ENCODE measurements around the gene FARP1. TPM values are rescaled to one million over a fixed set of nuclear protein-coding genes. Genes with fewer than 3 reads are reported as not detected.
A peak's percentile ranks its signal among the peaks of the same experiment; 100 is the strongest.

Gene FARP1
- total and polyA plus RNA-seq, 2 of the 13 experiments (the other 11 are each of a cell fraction or from before 2014, with no cell fraction given), result 70.6 to 126 TPM

DNA sequence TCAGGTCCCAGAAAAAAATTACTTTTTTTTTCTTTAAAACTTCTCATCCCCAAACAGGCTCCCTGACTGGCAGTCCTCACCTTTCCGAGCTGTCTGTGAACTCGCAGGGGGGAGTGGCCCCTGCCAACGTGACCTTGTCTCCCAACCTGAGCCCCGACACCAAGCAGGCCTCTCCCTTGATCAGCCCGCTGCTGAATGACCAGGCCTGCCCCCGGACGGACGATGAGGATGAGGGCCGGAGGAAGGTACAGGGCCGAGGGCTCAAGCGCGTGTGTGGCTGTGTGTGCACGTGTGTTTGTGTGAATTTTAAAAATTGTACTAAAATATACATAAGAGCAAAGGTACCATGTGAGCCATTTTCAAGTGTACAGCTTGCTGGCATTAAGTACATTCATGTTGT is 266.4 kb downstream of the FARP1 start:
- POLR2A ChIA-PET, result no interaction called here
- in situ Hi-C loops (cut with HindIII; ENCODE audit: extremely low pct_ligation_motif_present, low pct_unique_long_range_greater_than_20kb), result no loop called here
- CTCF ChIA-PET (ENCODE audit: low intra/inter-chr PET ratio, low total read pairs), result no interaction called here
- H3K27me3 ChIP-seq (ENCODE audit: control insufficient read depth in 1 of 2, insufficient read depth in 2 of 2, low read length in 2 of 2), result no peaks in the 10 kb centered on the region
- DNase-seq (ENCODE audit: low spot score) (no peak), ATAC-seq (no peak), FAIRE-seq (no peak)
- TF ChIP-seq POLR2G (IDR thresholded peaks at IDR 0.05; ENCODE audit: low read depth, low read length) (0 out of 2 replicates have a peak, but pooled peaks have one; percentile 9), AGO2 (optimal IDR thresholded peaks at IDR 0.05; ENCODE audit: low read depth, low read length) (peak; percentile 74), RARA (CRISPR knock-in tag; IDR thresholded peaks at IDR 0.05) (no peak)
- TF ChIP-seq, protein P1, sequence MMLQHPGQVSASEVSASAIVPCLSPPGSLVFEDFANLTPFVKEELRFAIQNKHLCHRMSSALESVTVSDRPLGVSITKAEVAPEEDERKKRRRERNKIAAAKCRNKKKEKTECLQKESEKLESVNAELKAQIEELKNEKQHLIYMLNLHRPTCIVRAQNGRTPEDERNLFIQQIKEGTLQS (CRISPR knock-in tag; IDR thresholded peaks at IDR 0.05), result no peak
- 98% methylated on average over 13 of the region's 13 CpGs for WGBS (ENCODE audit: low lambda C conversion rate)
- H3K4me2 ChIP-seq (ENCODE audit: low read depth, low read length), result no peak overlapping the region
- intact Hi-C loops (cut with micrococcal nuclease; ENCODE audit: unreplicated experiment), result loop anchor here (10.0 kb wide), 1 partner anchor 264 kb away; the partner anchor contains the start of gene FARP1
- H3K4me3 ChIP-seq (replicated peaks in 1 of 3; ENCODE audit: insufficient read depth in 1 of 3, low read depth in 2 of 3, low read length in 3 of 3), result no peak overlapping the region
- no peaks in the 10 kb centered on the region for H3K79me2 ChIP-seq (ENCODE audit: insufficient read depth, low read length)
- H3K9ac ChIP-seq (ENCODE audit: insufficient read depth, low read depth, low read length), result no peak overlapping the region
- H2AFZ ChIP-seq (ENCODE audit: low read length), result no peak overlapping the region
- no peaks in the 10 kb centered on the region for H4K20me1 ChIP-seq (ENCODE audit: insufficient read depth, low read length)
- no TSS peak for BruUV-seq (replicated peaks)
- H3K36me3 ChIP-seq (replicated peaks in 1 of 2; ENCODE audit: control insufficient read depth in 1 of 2, insufficient read depth in 2 of 2, low read length in 2 of 2), result peaks cover 19 to 67% of the 10 kb centered on the region in 2 experiments
- H3K27ac ChIP-seq (ENCODE audit: extremely low read length, insufficient read depth, low read length), result no peak overlapping the region
- H3K4me1 ChIP-seq (ENCODE audit: insufficient read depth, low read length), result peaks cover 22% of the 10 kb centered on the region
- no peaks in the 10 kb centered on the region for H3K9me3 ChIP-seq (ENCODE audit: low read length)

DNA sequence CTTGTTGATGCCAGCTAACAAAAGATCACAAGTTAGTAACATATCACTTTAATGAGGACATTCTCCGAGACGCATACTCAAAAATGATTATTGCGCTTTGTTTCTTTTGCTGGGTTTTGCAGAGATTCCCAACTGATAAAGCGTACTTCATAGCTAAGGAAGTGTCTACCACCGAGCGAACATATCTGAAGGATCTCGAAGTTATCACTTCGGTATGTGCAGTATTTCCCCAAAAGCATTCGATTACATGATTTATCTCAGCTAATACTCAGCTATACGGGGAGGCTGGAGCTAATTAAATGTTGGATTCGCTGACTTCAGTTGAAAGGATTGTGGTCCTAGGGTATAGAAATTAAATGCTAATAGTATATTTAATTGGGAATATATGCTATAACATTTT is 267.7 kb downstream of the FARP1 start:
- no peak overlapping the region for H2AFZ ChIP-seq (ENCODE audit: low read length)
- ChIA-PET POLR2A (no interaction called here), CTCF (ENCODE audit: low intra/inter-chr PET ratio, low total read pairs) (no interaction called here)
- H3K79me2 ChIP-seq (ENCODE audit: insufficient read depth, low read length), result no peaks in the 10 kb centered on the region
- H3K4me2 ChIP-seq (ENCODE audit: low read depth, low read length), result no peak overlapping the region
- FAIRE-seq (no peak), ATAC-seq (no peak), DNase-seq (ENCODE audit: low spot score) (no peak)
- in situ Hi-C loops (cut with HindIII; ENCODE audit: extremely low pct_ligation_motif_present, low pct_unique_long_range_greater_than_20kb) (no loop called here), intact Hi-C loops (cut with micrococcal nuclease; ENCODE audit: unreplicated experiment) (no loop called here)
- no peak overlapping the region for H3K9ac ChIP-seq (ENCODE audit: insufficient read depth, low read depth, low read length)
- 98% methylated on average over 11 of the region's 11 CpGs for WGBS (ENCODE audit: low lambda C conversion rate)
- H4K20me1 ChIP-seq (ENCODE audit: insufficient read depth, low read length), result no peaks in the 10 kb centered on the region
- no peaks in the 10 kb centered on the region for H3K9me3 ChIP-seq (ENCODE audit: low read length)
- H3K27me3 ChIP-seq (ENCODE audit: control insufficient read depth in 1 of 2, insufficient read depth in 2 of 2, low read length in 2 of 2), result no peaks in the 10 kb centered on the region
- peaks cover 29 to 80% of the 10 kb centered on the region in 2 experiments for H3K36me3 ChIP-seq (replicated peaks in 1 of 2; ENCODE audit: control insufficient read depth in 1 of 2, insufficient read depth in 2 of 2, low read length in 2 of 2)
- H3K4me1 ChIP-seq (ENCODE audit: insufficient read depth, low read length), result peaks cover 9% of the 10 kb centered on the region
- H3K4me3 ChIP-seq (replicated peaks in 1 of 3; ENCODE audit: insufficient read depth in 1 of 3, low read depth in 2 of 3, low read length in 3 of 3), result no peak overlapping the region
- BruUV-seq (replicated peaks), result no TSS peak
- no peak overlapping the region for H3K27ac ChIP-seq (ENCODE audit: extremely low read length, insufficient read depth, low read length)
- TF ChIP-seq, protein P2, sequence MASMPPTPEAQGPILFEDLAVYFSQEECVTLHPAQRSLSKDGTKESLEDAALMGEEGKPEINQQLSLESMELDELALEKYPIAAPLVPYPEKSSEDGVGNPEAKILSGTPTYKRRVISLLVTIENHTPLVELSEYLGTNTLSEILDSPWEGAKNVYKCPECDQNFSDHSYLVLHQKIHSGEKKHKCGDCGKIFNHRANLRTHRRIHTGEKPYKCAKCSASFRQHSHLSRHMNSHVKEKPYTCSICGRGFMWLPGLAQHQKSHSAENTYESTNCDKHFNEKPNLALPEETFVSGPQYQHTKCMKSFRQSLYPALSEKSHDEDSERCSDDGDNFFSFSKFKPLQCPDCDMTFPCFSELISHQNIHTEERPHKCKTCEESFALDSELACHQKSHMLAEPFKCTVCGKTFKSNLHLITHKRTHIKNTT (CRISPR knock-in tag; IDR thresholded peaks at IDR 0.05), result no peak
- TF ChIP-seq THAP8 (CRISPR knock-in tag; IDR thresholded peaks at IDR 0.05; ENCODE audit: borderline replicate concordance) (no peak), ZNF777 (CRISPR knock-in tag; IDR thresholded peaks at IDR 0.05) (no peak), FOXA3 (CRISPR knock-in tag; IDR thresholded peaks at IDR 0.05) (no peak), U2AF2 (IDR thresholded peaks at IDR 0.05; ENCODE audit: low read depth, low read length) (no peak), MEIS2 (CRISPR knock-in tag; IDR thresholded peaks at IDR 0.05) (no peak), SMYD3 (CRISPR knock-in tag; IDR thresholded peaks at IDR 0.05) (no peak), ZNF451 (CRISPR knock-in tag; IDR thresholded peaks at IDR 0.05) (no peak), ZNF772 (CRISPR knock-in tag; IDR thresholded peaks at IDR 0.05) (no peak), MATR3 (CRISPR knock-in tag; IDR thresholded peaks at IDR 0.05) (no peak), ELF1 (CRISPR knock-in tag; IDR thresholded peaks at IDR 0.05) (no peak), ZBTB21 (CRISPR knock-in tag; IDR thresholded peaks at IDR 0.05) (no peak), JUND (CRISPR knock-in tag; IDR thresholded peaks at IDR 0.05) (no peak), MTA1 (CRISPR knock-in tag; IDR thresholded peaks at IDR 0.05; ENCODE audit: borderline replicate concordance) (no peak)
- TF ChIP-seq, protein P3, sequence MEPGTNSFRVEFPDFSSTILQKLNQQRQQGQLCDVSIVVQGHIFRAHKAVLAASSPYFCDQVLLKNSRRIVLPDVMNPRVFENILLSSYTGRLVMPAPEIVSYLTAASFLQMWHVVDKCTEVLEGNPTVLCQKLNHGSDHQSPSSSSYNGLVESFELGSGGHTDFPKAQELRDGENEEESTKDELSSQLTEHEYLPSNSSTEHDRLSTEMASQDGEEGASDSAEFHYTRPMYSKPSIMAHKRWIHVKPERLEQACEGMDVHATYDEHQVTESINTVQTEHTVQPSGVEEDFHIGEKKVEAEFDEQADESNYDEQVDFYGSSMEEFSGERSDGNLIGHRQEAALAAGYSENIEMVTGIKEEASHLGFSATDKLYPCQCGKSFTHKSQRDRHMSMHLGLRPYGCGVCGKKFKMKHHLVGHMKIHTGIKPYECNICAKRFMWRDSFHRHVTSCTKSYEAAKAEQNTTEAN (CRISPR knock-in tag; conservative IDR thresholded peaks at IDR 0.05), result no peak

Data from HepG2 (cell line).